Esophagus squamous epithelium (tissue), 4 donors: ENCODE data around the gene CTTNBP2NL.

Experiments
- POLR2A ChIP-seq, 4 donors: fragments of 450-650 bp; IDR thresholded peaks; one replicate each; pipeline ENCODE4 v1.6.1; 2017; ENCODE audit warnings: antibody characterized with exemption in 4 of 4, mild to moderate bottlenecking in 4 of 4, moderate library complexity in 3 of 4
- TF ChIP-seq, protein P1 (sequence below), 6 experiments: fragments of 450-650 bp in 4 of 6; fragments of 200-600 bp in 2 of 6; sonication (generic) in 2 of 6; IDR thresholded peaks; one replicate each; pipeline ENCODE4 v1.5.1; 2016 to 2019; ENCODE audit warnings: antibody characterized with exemption in 6 of 6, mild to moderate bottlenecking in 4 of 6, moderate library complexity in 4 of 6

DNA sequence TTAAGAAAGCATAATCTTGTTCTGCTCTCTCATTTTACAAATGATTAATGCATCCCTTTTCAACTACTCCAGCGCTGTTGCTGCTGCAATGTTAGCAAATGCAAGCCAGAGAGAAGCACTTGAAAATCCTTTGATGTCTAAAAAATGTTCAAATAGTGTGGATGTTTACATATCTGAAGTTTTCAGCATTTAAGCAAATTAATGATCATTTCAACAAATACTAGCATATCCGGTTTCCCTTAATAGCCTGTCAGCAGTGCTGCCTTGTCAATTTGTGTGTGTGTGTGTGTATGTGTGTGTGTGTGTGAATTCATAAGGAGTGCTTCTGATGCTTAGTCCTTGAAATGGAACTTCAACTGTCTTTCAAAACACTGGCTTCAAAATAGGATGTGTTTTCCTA lies 64.6 kb downstream of the CTTNBP2NL start:
- TF ChIP-seq, protein P1, sequence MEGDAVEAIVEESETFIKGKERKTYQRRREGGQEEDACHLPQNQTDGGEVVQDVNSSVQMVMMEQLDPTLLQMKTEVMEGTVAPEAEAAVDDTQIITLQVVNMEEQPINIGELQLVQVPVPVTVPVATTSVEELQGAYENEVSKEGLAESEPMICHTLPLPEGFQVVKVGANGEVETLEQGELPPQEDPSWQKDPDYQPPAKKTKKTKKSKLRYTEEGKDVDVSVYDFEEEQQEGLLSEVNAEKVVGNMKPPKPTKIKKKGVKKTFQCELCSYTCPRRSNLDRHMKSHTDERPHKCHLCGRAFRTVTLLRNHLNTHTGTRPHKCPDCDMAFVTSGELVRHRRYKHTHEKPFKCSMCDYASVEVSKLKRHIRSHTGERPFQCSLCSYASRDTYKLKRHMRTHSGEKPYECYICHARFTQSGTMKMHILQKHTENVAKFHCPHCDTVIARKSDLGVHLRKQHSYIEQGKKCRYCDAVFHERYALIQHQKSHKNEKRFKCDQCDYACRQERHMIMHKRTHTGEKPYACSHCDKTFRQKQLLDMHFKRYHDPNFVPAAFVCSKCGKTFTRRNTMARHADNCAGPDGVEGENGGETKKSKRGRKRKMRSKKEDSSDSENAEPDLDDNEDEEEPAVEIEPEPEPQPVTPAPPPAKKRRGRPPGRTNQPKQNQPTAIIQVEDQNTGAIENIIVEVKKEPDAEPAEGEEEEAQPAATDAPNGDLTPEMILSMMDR (IDR thresholded peaks at IDR 0.05): no peak
- no peak for TF ChIP-seq POLR2A (IDR thresholded peaks at IDR 0.05)
